GM12864 (cell line): Measurements from ENCODE around the gene OPN5.
"Not testable (repeated sequence)": the region's sequence is repeated elsewhere in the genome, so short reads cannot be mapped to it uniquely, and the experiment has no call there.

Experiments used
- DNase-seq: peaks from one replicate; pipeline ENCODE4 v3.0.0-alpha.2; 2011; ENCODE audit warnings: low read depth
- H3K4me3 ChIP-seq: 2 replicates; pipeline ENCODE4 v1.5.1; 2011; ENCODE audit warnings: mild to moderate bottlenecking, low read depth, low read length, control low read depth
- CTCF ChIP-seq: IDR thresholded peaks from 2 replicates; pipeline ENCODE4 v1.5.1; 2011; ENCODE audit warnings: low read depth, mild to moderate bottlenecking, moderate library complexity, low read length, control low read depth, inconsistent platforms; ENCODE audit errors: missing control alignments

OPN5 gene

DNA sequence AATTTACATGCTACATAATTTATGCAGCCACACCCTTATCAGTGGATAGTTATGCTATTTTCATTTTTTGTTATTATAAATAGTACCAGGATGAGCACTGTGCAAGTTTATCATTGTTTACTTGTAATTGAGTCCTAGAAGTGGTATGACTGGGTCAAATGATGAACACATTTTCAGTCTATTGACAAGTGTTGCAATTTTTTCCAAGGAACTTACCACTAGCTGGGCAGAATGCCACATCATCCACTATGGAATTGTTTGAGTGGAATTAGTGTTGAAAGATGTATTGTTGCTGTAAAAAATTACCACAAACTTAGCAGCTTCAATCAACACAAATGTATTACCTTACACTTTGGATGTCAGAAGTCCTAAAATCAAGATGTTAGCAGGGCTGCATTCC is 38.1 kb upstream of the OPN5 start:
- no peak overlapping the region for H3K4me3 ChIP-seq
- no peak for TF ChIP-seq CTCF
- DNase-seq = no peak

GRCh38 chr6:47745269-47745668 is 36.6 kb upstream of the OPN5 start:
- not testable (repeated sequence) for H3K4me3 ChIP-seq, DNase-seq

GRCh38 chr6:47749757-47750156 is 32.1 kb upstream of the OPN5 start:
- DNase-seq = no peak
- TF ChIP-seq CTCF = no peak
- no peak overlapping the region for H3K4me3 ChIP-seq

DNA sequence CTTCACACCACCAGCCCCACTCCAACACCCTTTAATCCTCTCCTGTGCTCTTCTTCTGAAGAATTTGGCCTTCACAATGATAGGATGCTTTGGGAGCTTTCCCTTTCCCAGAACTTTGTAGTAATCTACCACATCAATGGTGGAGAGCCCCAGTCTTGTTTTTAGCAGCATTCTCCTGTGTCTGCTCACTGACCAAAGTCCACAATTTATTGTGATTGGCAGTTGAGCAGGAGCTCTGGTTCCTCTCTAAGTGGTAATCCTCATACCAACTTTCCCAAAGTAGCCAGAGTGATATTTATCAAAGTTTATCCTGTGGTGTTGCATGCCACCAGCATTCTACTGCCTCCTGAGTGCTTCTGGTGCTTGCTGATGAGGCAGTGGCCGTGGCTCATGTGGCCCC is 29.0 kb upstream of the OPN5 start:
- no peak for TF ChIP-seq CTCF
- no peak overlapping the region for H3K4me3 ChIP-seq
- DNase-seq = no peak

GRCh38 chr6:47759364-47759763 is 22.5 kb upstream of the OPN5 start:
- no peak overlapping the region for H3K4me3 ChIP-seq
- DNase-seq = no peak
- TF ChIP-seq CTCF = no peak

DNA sequence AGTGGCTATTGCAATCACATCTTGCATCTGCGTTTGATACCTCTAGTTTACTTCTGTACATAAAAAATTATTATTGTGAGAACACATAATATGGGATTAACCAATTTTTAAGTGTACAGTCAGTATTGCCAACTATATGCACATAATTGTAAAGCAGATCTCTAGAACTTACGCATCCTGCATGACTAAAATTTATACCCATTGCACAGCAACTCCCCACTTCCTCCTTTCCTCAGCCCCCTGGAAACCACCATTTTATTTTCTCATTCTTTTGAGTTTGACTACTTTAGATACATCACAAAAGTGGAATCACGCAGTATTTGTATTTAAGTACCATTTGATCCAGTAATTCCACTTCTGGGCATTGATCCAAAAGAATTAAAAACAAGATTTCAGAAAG is 19.3 kb upstream of the OPN5 start:
- no peak overlapping the region for H3K4me3 ChIP-seq
- no peak for TF ChIP-seq CTCF
- DNase-seq = no peak

DNA sequence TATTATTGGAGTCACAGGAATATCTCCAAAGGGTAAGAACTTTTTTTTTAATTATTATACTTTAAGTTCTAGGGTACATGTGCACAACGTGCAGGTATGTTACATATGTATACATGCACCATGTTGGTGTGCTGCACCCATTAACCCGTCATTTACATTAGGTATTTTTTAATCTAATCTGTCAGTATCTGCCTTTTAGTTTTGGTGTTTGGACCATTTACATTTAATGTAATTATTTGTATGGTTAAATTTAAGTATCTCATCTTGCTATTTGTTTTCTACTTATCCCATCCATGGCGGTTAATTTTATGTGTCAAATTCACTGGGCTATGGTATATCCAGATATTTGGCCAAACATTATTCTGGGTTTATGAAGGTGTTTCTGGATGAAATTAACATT is 15.4 kb upstream of the OPN5 start:
- H3K4me3 ChIP-seq = no peak overlapping the region
- no peak for TF ChIP-seq CTCF
- DNase-seq = no peak

GRCh38 chr6:47767102-47767501 is 14.7 kb upstream of the OPN5 start:
- no peak for DNase-seq
- TF ChIP-seq CTCF = no peak
- no peak overlapping the region for H3K4me3 ChIP-seq
